Pancreas (tissue), 10 donors: ENCODE measurements around the gene WDR33. TPM values are rescaled to one million over a fixed set of nuclear protein-coding genes. Genes with fewer than 3 reads are reported as not detected.

Experiments used
- ATAC-seq, 4 donors: fragments of 200-7000 bp; cut with Tn5 transposase; one replicate each; pipeline versions ENCODE4 v1.8.0 to v1.9.1; 2020; ENCODE audit warnings: mild to moderate bottlenecking in 4 of 4, moderate library complexity in 4 of 4
- DNase-seq, 6 donors: peaks; one replicate each; pipeline ENCODE4 v3.0.0-alpha.2; 2020
- FAIRE-seq: peaks from 2 replicates; lab custom pipeline; 2012; peaks lifted over from hg19 to GRCh38; lab: Jason Lieb, UNC
- H3K27ac ChIP-seq, 4 donors: fragments of 200-600 bp; sonication (generic); 1 replicate in 3 of 4; 2 replicates in 1 of 4; pipeline versions ENCODE4 v1.5.0 to v1.8.0; 2020
- H3K27me3 ChIP-seq, 4 donors: fragments of 200-600 bp; one replicate each; pipeline ENCODE4 v1.8.0; 2021
- H3K36me3 ChIP-seq, 3 donors: fragments of 200-600 bp; sonication (generic) in 1 of 3; one replicate each; pipeline versions ENCODE4 v1.5.0 to v1.8.0; 2020 to 2021
- H3K4me1 ChIP-seq, 3 donors: fragments of 200-600 bp; one replicate each; pipeline ENCODE4 v1.8.0; 2021
- H3K4me3 ChIP-seq, 4 donors: fragments of 200-600 bp; sonication (generic) in 2 of 4; one replicate each; pipeline versions ENCODE4 v1.5.0 to v1.8.0; 2020 to 2021
- H3K9me3 ChIP-seq, 4 donors: fragments of 200-600 bp; one replicate each; pipeline ENCODE4 v1.8.0; 2021
- CTCF ChIP-seq, 4 donors: fragments of 200-600 bp; sonication (generic) in 3 of 4; IDR thresholded peaks; one replicate each; pipeline versions ENCODE4 v1.5.0 to v1.8.0; 2021; ENCODE audit warnings: antibody characterized with exemption in 4 of 4
- WGBS, 2 donors: extraction: QIAGEN DNeasy Blood & Tissue Kit; methylation state at CpG; one replicate each; pipeline ENCODE4 v1.1.7; 2013; 5-methylcytosine and 5-hydroxymethylcytosine counted together
- intact Hi-C, 3 donors: fragments of 100-400 bp; cut with DNase I; formaldehyde crosslinking; loops; one replicate each; pipeline versions ENCODE4 v1.11.1 to v1.14.2; 2022
- polyA plus RNA-seq, 2 donors: library from polyadenylated mRNA; stranded (reverse); fragments of 200-250 nt; gene quantifications; one replicate each; pipeline ENCODE4 v1.2.3, GENCODE V29; 2013
- total RNA-seq, 6 donors: library from RNA; stranded (reverse); fragmentation: NEBNext Ultra II Directional in 4 of 6; extraction: Animal tissue kit (Norgen Biotek cat#: 25700) in 4 of 6; gene quantifications; one replicate each; pipeline versions ENCODE4 v1.2.1 to v1.2.4, GENCODE V29; 2021 to 2023
- donor health status: healthy with polysubstance abuse.
- donor health status: DM: no; HTN: no; CAD: no; lungs with moderate emphysema.
- donor health status: DM: no; HTN: no; CAD: no.
- donor health status: control.
- donor health status: control.
- donor health status: Bipolar disorder and iron deficiency.
- donor health status: DM: yes; HTN: yes; CAD: no.
- donor health status: DM: no; HTN: no; CAD: no.
- donor health status: DM: no; HTN: no; CAD: no.
- donor health status: DM: yes; HTN: yes; CAD: no.

WDR33 gene
- total and polyA plus RNA-seq, 8 donors = 8.9 to 29.6 (median 17.7) TPM

- Histone ChIP-seq H3K36me3 (peaks cover 0 to 30% (median 16%) of the 10 kb centered on the region in 3 donors), H3K27ac (no peak overlapping the region), H3K4me3 (no peak overlapping the region), H3K9me3 (no peaks in the 10 kb centered on the region), H3K27me3 (no peaks in the 10 kb centered on the region), H3K4me1 (no peaks in the 10 kb centered on the region)
- DNase-seq = no peak
- intact Hi-C loops = no loop called here
- ATAC-seq = no peak
- TF ChIP-seq CTCF (IDR thresholded peaks at IDR 0.05) = no peak
- FAIRE-seq = no peak
- WGBS, 2 donors = 33 to 37% methylated on average over 3 of the region's 3 CpGs
These were observed 88.2 kb downstream of the WDR33 start for GRCh38 chr2:127722807-127723206.

GRCh38 chr2:127721978-127722355 lies 89.0 kb downstream of the WDR33 start:
- H3K27me3 ChIP-seq = no peaks in the 10 kb centered on the region
- ATAC-seq = no peak
- intact Hi-C loops = no loop called here
- no peak overlapping the region for H3K27ac ChIP-seq
- WGBS, 2 donors = 92 to 93% methylated on average over 2 of the region's 2 CpGs
- no peaks in the 10 kb centered on the region for H3K4me1 ChIP-seq
- DNase-seq = no peak
- no peak overlapping the region for H3K4me3 ChIP-seq
- peaks cover 0 to 30% (median 16%) of the 10 kb centered on the region in 3 donors for H3K36me3 ChIP-seq
- H3K9me3 ChIP-seq = no peaks in the 10 kb centered on the region
- no peak for TF ChIP-seq CTCF (IDR thresholded peaks at IDR 0.05)
- no peak for FAIRE-seq

- Histone ChIP-seq H3K9me3 (no peaks in the 10 kb centered on the region), H3K36me3 (peaks cover 0 to 30% (median 16%) of the 10 kb centered on the region in 3 donors), H3K4me1 (no peaks in the 10 kb centered on the region), H3K27me3 (no peaks in the 10 kb centered on the region), H3K4me3 (no peak overlapping the region), H3K27ac (no peak overlapping the region)
- no peak for ATAC-seq
- intact Hi-C loops = no loop called here
- WGBS, 2 donors = 90 to 93% methylated on average over 6 of the region's 6 CpGs
- no peak for DNase-seq
- TF ChIP-seq CTCF (IDR thresholded peaks at IDR 0.05) = no peak
- no peak for FAIRE-seq
These were observed 89.5 kb downstream of the WDR33 start for GRCh38 chr2:127721311-127721977.

- ATAC-seq (no peak), FAIRE-seq (no peak), DNase-seq (no peak)
- H3K4me1 ChIP-seq = no peaks in the 10 kb centered on the region
- no peak for TF ChIP-seq CTCF (IDR thresholded peaks at IDR 0.05)
- H3K27ac ChIP-seq = no peak overlapping the region
- peaks cover 0 to 30% (median 16%) of the 10 kb centered on the region in 3 donors for H3K36me3 ChIP-seq
- no peaks in the 10 kb centered on the region for H3K27me3 ChIP-seq
- WGBS, 2 donors = 97 to 99% methylated on average over 13 of the region's 13 CpGs
- no peak overlapping the region for H3K4me3 ChIP-seq
- no peaks in the 10 kb centered on the region for H3K9me3 ChIP-seq
- intact Hi-C loops = no loop called here
These were observed 91.4 kb downstream of the WDR33 start for GRCh38 chr2:127719301-127720218.
